Stimulated activated CD4-positive, alpha-beta T cell treated with anti-CD3 and anti-CD28 coated beads, TNF-alpha, amount 100 ng/mL, for 48 hours (primary cell): ENCODE data around the gene DLGAP5.

ENCODE experiments used
- DNase-seq, 3 donors: peaks; one replicate each; pipeline ENCODE4 v3.0.0-alpha.2; 2020; ENCODE audit warnings: low read depth in 3 of 3

The DLGAP5 gene

GRCh38 chr14:55129428-55130195 is 61.8 kb downstream of the DLGAP5 start:
- peak; percentile 5 to 23 (median 8) for DNase-seq

- DNase-seq, result peak in 2 of 3 donors; percentile 7 to 33
Measured at GRCh38 chr14:55129086-55129427, 62.3 kb downstream of the DLGAP5 start, which contains the start of gene LGALS3. LGALS3 (plus strand) TSS chr14:55129252; CDS start chr14:55137374, 8,122 bp downstream.

GRCh38 chr14:55128386-55129085 is 62.8 kb downstream of the DLGAP5 start:
- no peak for DNase-seq

- DNase-seq, result no peak
Measured at GRCh38 chr14:55127460-55127951, 63.9 kb downstream of the DLGAP5 start.

GRCh38 chr14:55126932-55127459 is 64.4 kb downstream of the DLGAP5 start:
- no peak for DNase-seq

- no peak for DNase-seq
Measured at GRCh38 chr14:55126034-55126433, 65.4 kb downstream of the DLGAP5 start.

GRCh38 chr14:55125403-55125802 is 66.0 kb downstream of the DLGAP5 start:
- DNase-seq, result no peak

- no peak for DNase-seq
Measured at GRCh38 chr14:55124774-55125386, 66.5 kb downstream of the DLGAP5 start.

GRCh38 chr14:55123852-55124639 is 67.3 kb downstream of the DLGAP5 start:
- no peak for DNase-seq

- no peak for DNase-seq
Measured at GRCh38 chr14:55123101-55123500, 68.3 kb downstream of the DLGAP5 start.

GRCh38 chr14:55122440-55122986 is 68.9 kb downstream of the DLGAP5 start:
- DNase-seq, result no peak

- no peak for DNase-seq
Measured at GRCh38 chr14:55121628-55122439, 69.6 kb downstream of the DLGAP5 start.

- DNase-seq, result no peak
Measured at GRCh38 chr14:55120571-55121495, 70.6 kb downstream of the DLGAP5 start.

GRCh38 chr14:55118761-55119160 is 72.6 kb downstream of the DLGAP5 start:
- DNase-seq, result no peak

- no peak for DNase-seq
Measured at GRCh38 chr14:55117803-55118441, 73.5 kb downstream of the DLGAP5 start.

GRCh38 chr14:55116246-55117030 is 74.9 kb downstream of the DLGAP5 start:
- no peak for DNase-seq

GRCh38 chr14:55115861-55116245 is 75.5 kb downstream of the DLGAP5 start:
- no peak for DNase-seq

- no peak for DNase-seq
Measured at GRCh38 chr14:55115460-55115859, 75.9 kb downstream of the DLGAP5 start.
